ENCODE data around the gene MTUS2.

MTUS2 gene

GRCh38 chr13:28822151-28822550 is 2.0 kb downstream of the MTUS2 start:
- H3K9me3 ChIP-seq (ENCODE audit: control insufficient read depth, insufficient read depth, low read length), result no peaks in the 10 kb centered on the region; the same call in 1 of the 2 replicates
- H3K9me2 ChIP-seq (replicated peaks; ENCODE audit: control insufficient read depth, low read length), result no peaks in the 10 kb centered on the region
- H3K4me3 ChIP-seq (ENCODE audit: low read length), result no peak overlapping the region
- H4K20me1 ChIP-seq (ENCODE audit: control insufficient read depth, insufficient read depth, low read depth, low read length), result no peaks in the 10 kb centered on the region
- no peaks in the 10 kb centered on the region for H3K4me1 ChIP-seq (ENCODE audit: control insufficient read depth, low read length)
- H3K27ac ChIP-seq (ENCODE audit: low read depth, low read length), result no peak overlapping the region
- H3K4me2 ChIP-seq (ENCODE audit: low read length), result no peak overlapping the region
- H3K36me3 ChIP-seq (ENCODE audit: control insufficient read depth, low read length), result no peaks in the 10 kb centered on the region
- H3K27me3 ChIP-seq (ENCODE audit: control insufficient read depth, low read length), result peaks cover 11% of the 10 kb centered on the region
- TF ChIP-seq EZH2phosphoT487 (IDR thresholded peaks at IDR 0.05; ENCODE audit: borderline replicate concordance, low read length), result no peak
- no peak for TF ChIP-seq CTCF (IDR thresholded peaks at IDR 0.05; ENCODE audit: low read depth, low read length, poor library complexity, severe bottlenecking)
- no peaks in the 10 kb centered on the region for H3K79me2 ChIP-seq (ENCODE audit: control insufficient read depth, low read length)
- no peaks in the 10 kb centered on the region for H3F3A ChIP-seq (ENCODE audit: control insufficient read depth, insufficient read depth)

GRCh38 chr13:28822801-28823200 is 2.7 kb downstream of the MTUS2 start:
- no peak overlapping the region for H3K4me2 ChIP-seq (ENCODE audit: low read length)
- H3K9me3 ChIP-seq (ENCODE audit: control insufficient read depth, insufficient read depth, low read length), result no peaks in the 10 kb centered on the region; the same call in 1 of the 2 replicates
- H3K27me3 ChIP-seq (ENCODE audit: control insufficient read depth, low read length), result peaks cover 11% of the 10 kb centered on the region
- H3K79me2 ChIP-seq (ENCODE audit: control insufficient read depth, low read length), result no peaks in the 10 kb centered on the region
- H3K4me3 ChIP-seq (ENCODE audit: low read length), result no peak overlapping the region
- no peaks in the 10 kb centered on the region for H3F3A ChIP-seq (ENCODE audit: control insufficient read depth, insufficient read depth)
- no peaks in the 10 kb centered on the region for H4K20me1 ChIP-seq (ENCODE audit: control insufficient read depth, insufficient read depth, low read depth, low read length)
- no peaks in the 10 kb centered on the region for H3K9me2 ChIP-seq (replicated peaks; ENCODE audit: control insufficient read depth, low read length)
- H3K4me1 ChIP-seq (ENCODE audit: control insufficient read depth, low read length), result no peaks in the 10 kb centered on the region
- no peaks in the 10 kb centered on the region for H3K36me3 ChIP-seq (ENCODE audit: control insufficient read depth, low read length)
- H3K27ac ChIP-seq (ENCODE audit: low read depth, low read length), result no peak overlapping the region
- TF ChIP-seq CTCF (IDR thresholded peaks at IDR 0.05; ENCODE audit: low read depth, low read length, poor library complexity, severe bottlenecking), result no peak
- no peak for TF ChIP-seq EZH2phosphoT487 (IDR thresholded peaks at IDR 0.05; ENCODE audit: borderline replicate concordance, low read length)

- H3K4me2 ChIP-seq (ENCODE audit: low read length), result no peak overlapping the region
- TF ChIP-seq CTCF (IDR thresholded peaks at IDR 0.05; ENCODE audit: low read depth, low read length, poor library complexity, severe bottlenecking) (no peak), EZH2phosphoT487 (IDR thresholded peaks at IDR 0.05; ENCODE audit: borderline replicate concordance, low read length) (no peak)
- no peak overlapping the region for H3K27ac ChIP-seq (ENCODE audit: low read depth, low read length)
- peaks cover 9% of the 10 kb centered on the region for H3K27me3 ChIP-seq (ENCODE audit: control insufficient read depth, low read length)
- H3F3A ChIP-seq (ENCODE audit: control insufficient read depth, insufficient read depth), result no peaks in the 10 kb centered on the region
- H4K20me1 ChIP-seq (ENCODE audit: control insufficient read depth, insufficient read depth, low read depth, low read length), result no peaks in the 10 kb centered on the region
- H3K36me3 ChIP-seq (ENCODE audit: control insufficient read depth, low read length), result no peaks in the 10 kb centered on the region
- H3K4me1 ChIP-seq (ENCODE audit: control insufficient read depth, low read length), result no peaks in the 10 kb centered on the region
- H3K4me3 ChIP-seq (ENCODE audit: low read length), result no peak overlapping the region
- no peaks in the 10 kb centered on the region for H3K9me2 ChIP-seq (replicated peaks; ENCODE audit: control insufficient read depth, low read length)
- H3K9me3 ChIP-seq (ENCODE audit: control insufficient read depth, insufficient read depth, low read length), result peaks cover 7% of the 10 kb centered on the region
- no peaks in the 10 kb centered on the region for H3K79me2 ChIP-seq (ENCODE audit: control insufficient read depth, low read length)
Observed at GRCh38 chr13:28825379-28825778, 5.2 kb downstream of the MTUS2 start.

Data from DOHH2 (cell line).